Endometrial microvascular endothelial cells (primary cell): ENCODE results near the gene MAP7D2. TPM values are rescaled to one million over a fixed set of nuclear protein-coding genes. Genes with fewer than 3 reads are reported as not detected.

Experiments used
- in situ Hi-C: cut with HindIII; loops from 2 replicates; pipeline ENCODE4 v1.10.0; 2017; ENCODE audit warnings: low sequenced_read_pairs, low pct_unique_long_range_greater_than_20kb; ENCODE audit errors: inconsistent ontology term
- total RNA-seq: library from RNA; depleted of rRNA; stranded (reverse); fragments of >200 nt; gene quantifications from one replicate; pipeline ENCODE4 v1.2.3, GENCODE V29; 2015; ENCODE audit errors: inconsistent ontology term

The MAP7D2 gene
- total RNA-seq, 1 donor from 2014 or later, result not detected

DNA sequence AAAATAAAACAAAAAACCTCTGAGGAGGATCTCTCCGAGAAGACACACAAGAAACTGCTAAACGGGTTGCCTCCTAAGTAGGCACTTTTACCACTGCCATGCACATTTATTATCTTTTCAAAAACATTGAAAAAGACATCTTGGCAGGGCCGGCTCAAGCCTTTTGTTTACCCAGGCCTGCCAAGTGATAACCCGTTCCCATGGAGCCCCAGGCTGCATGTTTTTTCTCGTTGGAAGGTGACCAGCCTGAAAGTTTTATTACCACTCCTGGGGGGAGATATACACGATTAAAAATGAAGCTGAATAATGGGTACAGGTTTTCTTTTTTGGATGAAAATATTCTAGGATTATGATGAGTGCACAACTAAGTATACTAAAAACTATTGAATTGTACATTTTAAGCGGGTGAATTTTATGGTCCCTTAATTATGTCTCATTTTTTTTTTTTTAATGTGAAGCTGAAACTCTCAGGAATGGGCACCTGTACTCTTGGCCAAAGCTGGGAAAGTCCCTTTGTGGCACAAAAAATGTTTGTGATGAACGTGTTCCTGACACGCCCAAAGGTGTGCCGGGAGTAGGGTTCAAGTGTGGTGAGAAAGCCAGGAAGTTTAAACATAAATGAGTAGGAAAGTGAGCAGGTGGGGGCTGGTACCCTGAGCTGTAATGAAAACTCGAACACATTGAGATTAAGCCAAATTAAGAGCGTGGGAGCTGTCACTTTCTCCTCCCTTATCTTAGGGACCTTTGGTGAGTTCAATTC is 1.5 kb upstream of the MAP7D2 start:
- in situ Hi-C loops, result no loop called here

DNA sequence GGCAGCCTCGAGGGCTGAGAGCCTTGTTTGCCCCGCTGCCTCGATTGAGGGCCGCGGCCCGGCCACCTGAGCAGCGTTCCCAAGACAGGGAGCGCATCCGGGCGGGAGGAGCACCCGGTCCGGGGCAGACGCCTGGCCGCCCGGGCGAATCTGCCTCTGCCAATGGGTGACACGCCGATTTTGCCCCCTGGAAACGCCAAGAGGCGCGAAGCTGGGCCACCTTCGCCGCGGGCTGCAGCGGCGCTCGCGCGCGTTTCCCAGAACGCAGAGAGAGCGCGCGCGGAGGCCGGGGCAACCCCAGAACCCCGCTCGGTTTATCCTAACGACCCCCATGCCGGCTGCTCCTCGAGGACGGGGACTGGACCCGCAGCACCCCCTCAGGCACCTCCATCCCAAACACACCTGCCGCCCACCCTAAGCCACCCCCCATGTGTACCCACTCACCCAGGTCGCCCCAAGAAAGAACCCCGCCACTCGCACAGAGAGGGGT is 575 bp downstream of the MAP7D2 start:
- in situ Hi-C loops, result no loop called here

DNA sequence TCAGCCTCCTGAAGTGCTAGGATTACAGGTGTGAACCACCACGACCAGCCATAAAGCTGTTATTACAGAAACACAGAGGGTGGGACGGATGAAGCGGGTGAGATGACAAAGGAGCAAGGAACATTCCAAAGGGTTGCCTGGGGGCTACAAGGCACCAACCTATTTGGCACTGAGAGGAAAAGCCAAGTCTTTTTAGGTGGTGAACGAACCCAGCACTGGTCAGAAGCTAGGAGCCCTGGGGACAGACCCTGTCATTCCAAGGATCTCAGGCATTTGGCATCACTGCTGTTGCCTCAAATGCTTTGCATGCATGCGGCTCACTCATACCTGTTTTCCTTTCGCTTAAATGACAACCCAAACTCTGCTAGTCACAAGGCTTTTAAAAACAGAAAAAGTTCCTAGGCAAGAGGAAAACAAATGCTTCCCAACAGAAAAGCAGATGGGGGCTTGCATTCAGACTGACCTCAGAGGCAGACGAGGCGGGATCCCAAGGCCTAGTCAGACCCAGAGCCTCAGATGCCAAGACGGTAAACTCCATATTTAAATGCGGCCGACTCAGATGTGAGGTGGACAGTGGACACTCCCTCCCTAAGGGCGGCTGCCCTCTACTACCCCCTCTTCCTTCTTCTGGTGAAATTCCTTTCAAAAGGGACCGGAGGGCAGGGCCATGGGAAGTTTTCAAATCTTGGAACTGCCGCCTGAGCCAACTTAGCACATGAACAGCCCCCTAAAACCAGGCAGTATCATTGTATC is 4.5 kb downstream of the MAP7D2 start:
- in situ Hi-C loops, result no loop called here

DNA sequence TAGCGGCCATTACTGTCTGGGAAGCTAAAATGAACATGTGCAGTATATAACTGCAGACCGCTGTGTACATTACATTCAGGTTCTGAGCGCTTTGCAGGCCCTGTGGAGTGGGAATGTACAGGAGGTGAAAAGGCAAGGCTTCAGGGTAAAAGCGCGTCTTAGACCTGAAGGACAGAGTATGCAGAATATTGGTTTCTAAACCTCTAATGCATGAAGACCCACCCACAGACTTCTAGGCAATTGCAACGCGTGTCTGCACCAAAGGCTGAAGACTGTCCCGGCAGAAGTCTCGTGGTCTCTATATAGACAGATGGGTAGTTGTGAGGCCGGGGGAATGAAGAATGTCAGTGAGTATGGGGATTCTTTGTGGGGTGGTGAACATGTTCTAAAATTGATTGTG is 5.4 kb downstream of the MAP7D2 start:
- in situ Hi-C loops, result no loop called here

DNA sequence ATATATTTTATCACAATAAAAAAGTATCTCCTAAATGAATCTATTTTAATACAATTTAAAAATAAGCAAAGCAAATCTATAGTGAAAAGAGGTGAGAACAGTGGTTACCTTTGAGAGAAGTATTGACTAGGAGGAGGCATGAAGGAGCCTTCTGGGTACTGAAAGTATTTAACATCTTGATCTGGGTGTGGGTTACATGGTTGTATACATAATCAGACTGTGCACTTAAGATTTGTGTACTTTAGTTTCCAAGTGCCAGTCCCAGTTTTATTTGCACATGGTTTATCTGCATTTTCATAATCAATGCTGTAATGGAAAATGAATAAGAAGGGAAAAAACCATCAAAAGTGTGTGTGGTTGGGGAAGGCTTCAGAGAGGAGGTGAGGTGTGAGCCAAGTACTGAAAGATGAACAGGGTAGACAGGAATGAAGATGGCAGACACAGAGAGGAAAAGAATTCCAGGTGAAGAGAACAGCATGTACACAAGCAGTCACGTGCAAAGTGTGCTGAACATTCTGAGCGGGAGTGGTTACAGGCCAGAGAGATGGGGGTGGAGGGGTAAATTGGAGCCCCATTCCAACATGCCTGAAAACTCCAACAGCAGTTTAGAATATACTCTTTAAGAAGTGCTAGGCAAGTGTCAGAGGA is 14.6 kb downstream of the MAP7D2 start:
- in situ Hi-C loops, result no loop called here

DNA sequence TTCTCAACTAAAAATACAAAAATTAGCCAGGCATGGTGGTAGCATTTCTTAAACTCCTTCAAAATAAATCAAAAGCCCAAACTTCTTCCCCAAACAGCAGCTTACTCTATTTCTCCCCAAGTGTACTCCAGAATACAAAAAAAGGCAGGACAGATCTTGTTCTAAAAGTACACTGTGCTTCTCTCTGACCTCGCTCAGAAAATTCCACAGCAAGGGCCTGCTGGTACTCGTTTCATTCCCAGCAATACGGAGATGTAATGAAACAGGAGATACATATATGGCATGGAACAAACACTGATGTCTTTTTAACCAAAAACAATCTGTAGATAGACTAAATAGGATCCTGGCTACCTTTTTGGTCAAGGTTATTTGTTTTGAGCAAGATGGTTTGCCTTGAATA is 25.2 kb downstream of the MAP7D2 start:
- in situ Hi-C loops, result no loop called here

DNA sequence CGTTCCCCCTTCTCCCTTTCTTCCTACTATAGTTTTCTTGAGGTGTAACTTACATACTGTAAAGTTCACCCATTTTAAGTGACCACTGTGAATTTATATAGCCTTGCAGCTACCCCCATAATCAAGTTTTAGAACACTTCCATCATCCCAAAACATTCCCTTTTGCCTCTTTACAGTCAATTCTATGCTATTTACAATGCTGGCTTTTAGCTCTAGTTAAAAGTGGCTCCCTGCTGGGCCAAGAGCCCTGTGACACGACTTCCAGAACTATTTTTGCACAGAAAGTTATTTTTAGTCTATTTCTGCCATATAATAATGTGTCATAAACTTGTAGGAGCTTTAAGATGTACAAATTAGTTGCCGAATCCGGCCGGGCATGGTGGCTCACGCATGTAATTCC is 26.9 kb downstream of the MAP7D2 start:
- in situ Hi-C loops, result no loop called here

DNA sequence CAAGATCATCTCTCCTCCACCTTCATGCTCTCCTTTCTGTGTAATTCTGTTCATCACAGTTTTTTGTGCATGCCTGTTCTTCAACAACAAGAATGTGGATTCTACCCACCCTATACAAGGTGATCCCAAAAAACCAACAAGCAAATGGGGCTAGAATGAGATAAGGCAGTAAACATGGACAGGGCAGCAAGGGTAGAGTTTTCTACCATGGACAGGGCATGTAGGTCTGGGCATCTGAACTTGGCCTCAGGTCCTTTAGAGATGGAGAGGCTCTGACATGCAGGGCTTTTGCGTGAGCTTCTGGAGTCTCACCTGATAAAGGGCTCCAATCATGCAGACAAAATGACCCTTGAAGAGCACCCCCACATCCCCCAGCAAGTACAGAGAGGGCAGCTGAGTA is 36.4 kb downstream of the MAP7D2 start:
- in situ Hi-C loops, result no loop called here

DNA sequence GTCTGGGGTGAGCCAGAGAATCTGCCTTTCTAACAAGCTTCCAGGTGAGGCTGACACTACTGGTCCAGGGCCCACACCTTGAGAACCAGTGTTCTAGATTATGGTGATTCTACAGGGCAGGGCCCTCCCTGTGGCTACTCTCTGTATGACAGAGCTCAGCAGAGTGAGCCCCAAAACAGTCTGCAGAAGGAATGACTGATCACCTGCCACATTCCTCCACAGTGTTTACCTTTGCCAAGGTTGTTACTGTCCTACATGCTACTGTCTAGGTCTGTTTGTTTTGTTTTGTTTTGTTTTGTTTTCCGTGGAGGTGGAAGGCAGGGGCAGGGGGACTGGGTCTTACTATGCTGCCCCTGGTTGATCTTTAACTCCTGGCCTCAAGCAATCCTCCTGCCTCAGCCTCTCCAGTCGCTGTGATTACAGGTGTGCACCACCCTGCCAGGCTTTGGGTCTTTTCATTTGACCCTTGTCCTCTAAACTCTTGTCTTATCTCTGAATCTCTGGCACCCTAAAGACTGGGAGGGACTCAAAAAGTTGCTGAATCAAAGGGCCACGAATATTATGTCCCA is 45.1 kb downstream of the MAP7D2 start:
- in situ Hi-C loops, result no loop called here

DNA sequence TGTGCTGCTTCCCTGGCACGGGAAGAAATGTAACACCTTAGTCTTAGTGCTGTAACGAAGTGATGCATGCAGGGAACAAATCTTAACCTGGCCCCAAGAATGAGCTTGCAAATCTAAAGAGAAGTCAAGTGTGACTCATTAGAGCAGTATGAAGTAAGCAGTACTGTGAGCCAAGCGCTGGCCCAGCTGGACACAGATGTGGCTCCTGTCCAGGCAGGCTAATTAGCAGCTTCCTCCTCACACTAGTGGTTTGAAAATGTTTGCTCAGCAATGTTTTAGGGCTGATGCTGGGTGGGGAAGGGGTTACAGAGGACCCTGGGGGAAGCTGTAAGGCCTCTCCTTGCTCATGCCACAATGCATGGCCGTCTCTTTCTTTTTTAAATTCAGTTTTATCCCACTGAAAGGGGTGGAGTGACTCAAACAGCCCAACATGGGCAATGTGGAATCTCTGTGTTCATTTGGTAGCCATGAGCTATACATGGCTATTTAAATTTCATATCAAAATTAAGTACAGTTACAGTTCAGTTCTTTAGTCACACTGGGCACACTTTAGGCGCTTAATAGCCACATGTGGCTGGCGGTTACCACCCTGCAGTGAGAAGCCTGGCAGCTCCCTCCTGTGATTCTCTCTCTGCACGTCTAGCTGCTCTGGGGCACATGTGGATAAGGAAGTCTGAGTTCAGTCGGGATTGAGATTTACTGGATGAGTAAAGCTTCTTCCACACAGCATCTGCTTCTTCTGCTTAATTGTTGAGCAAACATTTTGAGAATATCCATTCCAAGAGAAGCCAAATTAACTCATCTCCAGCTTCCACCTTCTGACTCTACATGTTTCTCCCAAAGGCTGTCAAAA is 48.8 kb downstream of the MAP7D2 start:
- in situ Hi-C loops, result no loop called here

DNA sequence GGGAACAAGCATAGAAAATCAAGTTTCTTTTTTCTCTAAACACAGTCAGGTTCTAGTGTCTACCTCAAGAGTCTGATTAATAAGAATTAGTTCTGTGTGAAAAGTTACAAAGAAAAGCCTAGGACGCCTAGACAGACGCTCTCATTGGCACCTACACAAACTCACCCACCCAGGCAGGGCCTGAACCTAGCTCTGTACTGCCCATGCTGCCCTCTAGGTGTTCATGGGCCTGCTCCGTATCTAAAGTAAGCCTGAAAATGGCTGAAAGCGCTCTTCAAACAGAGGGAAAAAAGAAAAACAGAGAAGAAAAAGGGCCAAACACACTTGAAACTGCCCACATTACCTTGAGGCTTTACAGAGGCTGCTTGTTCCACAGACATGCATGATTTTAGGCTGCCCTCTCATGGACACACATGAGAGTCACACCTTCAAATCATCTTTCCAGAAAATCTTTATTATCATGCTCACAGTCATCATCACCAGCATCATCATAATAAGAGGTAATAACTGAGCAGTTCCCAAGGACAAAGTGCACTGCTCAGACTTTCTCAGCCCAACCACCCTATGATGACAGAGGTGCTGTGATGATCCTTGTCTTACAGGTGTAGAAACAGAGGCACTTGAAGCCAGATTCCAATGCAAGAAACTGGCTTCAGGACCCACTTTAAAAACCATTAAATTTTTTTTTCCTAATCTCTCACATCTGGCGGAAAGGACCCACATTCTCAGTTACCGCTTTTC is 49.6 kb downstream of the MAP7D2 start:
- in situ Hi-C loops, result no loop called here

DNA sequence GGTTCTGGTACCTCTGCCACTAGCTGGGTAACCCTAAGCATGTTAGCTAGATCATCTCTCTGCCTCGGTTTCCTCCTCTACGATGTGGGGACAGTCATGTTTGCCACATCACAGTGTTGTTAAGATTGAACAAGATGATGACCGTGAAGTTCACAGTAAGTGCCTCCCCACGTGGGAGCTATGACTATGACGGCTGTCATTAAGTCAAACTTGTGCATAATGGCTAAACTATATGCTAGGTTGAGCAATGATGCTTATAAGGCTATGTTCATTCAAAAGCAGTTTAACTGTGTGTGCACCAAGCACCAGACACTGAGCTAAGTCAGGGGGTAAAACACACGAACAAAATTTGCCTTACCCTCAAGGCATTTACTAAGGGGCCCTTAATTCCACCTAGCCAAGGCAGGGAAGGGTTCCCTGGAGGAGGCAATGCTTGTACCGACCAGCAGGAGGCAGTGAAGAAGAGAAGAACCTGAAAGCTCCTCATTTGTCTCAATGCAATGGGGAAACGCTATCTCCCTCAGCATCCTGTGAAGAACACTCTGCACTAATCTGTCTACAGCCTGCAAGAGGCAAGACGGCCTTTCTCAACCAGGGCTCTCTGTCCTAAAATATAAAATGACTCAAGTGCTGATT is 52.9 kb downstream of the MAP7D2 start:
- in situ Hi-C loops, result no loop called here

DNA sequence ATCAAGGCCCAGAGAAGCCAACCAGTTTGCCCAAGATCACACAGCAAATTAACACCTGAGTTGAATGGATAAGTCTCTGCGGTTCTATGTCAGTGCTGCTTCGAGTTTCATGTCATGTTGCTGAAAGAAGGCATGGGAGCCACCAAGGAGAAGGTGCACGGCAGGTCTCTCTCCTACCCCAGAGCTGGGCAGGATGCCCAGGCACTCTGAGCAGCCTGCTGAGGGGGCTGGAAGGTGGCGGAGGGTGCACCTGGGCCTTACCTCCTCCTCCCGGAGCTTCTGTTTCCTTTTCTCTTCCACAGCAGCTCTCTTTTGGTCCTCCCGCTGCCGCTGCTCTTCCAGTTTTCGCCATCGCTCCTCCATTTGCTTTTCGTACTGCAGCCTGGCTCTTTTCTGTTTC is 53.6 kb downstream of the MAP7D2 start:
- in situ Hi-C loops, result no loop called here

DNA sequence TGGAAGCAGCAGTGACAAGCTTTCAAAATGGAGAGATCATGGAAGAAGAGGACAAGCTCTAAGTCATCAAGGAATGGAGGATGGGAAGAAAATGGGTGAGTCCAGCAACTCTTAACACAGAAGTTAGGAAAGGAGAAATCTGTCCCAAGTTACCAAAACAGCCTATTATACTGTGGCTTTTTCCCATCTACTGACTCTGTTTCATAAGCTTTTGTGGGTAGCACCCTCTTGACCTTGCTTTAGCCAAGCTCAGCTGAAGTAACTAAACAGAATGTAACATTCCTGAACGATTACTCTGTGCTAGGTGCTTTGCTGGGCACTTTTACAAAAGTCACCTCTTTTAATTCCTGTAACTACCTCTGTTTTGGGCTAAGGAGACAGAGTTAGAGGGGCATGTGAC is 54.9 kb downstream of the MAP7D2 start:
- in situ Hi-C loops, result no loop called here

DNA sequence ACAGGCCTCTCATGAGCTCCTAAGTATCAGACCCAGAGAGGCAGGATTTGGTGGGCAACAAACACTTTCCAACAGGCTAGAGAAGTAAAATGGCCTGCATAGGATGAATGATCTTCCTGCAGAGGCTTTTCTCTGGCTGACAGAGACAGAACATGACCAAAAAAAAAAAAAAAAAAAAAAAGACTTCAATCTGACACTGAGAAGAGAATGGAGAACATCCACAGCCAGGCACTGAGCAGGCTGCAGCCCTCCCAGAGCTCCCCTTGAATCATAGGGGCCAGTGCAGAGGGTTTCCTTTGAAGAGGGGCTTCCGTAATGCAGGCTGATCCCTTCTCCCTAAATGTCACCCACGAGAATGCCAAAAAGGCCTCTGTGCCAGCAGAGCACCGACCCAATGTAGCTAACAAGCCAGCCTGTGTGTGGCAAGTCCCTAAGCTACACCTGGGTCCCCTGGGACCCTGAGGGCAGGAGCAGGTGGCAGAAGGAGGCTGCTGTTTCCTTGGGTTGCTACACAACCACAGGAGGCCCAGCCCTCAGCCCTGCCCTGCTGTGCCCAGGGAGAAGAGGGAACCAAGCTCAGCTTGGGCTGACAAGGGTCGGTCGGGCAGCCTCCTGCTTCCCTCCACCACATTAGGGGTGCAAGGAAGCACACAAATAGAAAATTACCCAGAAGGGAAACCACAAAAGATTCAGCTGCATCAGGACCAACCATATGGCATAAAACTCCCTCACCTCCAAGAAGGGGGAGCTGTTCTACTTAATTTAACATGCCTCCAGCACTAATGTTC is 55.6 kb downstream of the MAP7D2 start:
- in situ Hi-C loops, result no loop called here

DNA sequence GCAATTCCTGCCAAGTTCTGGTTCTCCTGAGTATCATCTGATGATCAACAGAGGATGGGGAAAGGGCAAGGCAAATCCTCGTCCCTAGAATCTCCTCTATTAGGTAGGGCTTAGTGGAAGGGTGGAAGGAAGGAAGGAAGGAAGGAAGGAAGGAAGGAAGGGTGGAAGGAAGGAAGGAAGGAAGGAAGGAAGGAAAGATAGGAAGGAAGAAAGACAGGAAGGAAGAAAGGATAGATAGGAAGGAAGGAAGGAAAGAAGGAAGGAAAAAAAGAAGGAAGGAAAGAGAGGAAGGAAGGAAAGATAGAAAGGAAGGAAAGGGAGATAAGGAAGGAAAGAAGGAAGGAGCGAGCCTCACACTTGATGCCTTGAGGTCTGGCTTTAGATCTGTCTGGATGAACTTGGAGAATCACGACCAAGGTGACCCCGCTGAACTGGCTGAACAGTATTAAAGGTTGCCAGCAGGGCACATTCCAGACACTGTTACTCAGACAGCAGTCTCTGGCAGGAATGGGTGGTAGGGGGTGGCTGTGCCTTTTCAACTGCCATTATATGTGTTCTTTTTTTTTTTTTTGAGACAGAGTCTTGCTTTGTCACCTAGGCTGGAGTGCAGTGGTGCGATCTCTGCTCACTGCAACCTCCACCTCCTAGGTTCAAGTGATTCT is 57.1 kb downstream of the MAP7D2 start:
- in situ Hi-C loops, result no loop called here
